Tibial nerve (tissue), 4 donors: Measurements from ENCODE around the gene ITGA3. TPM values are rescaled to one million over a fixed set of nuclear protein-coding genes. Genes with fewer than 3 reads are reported as not detected.

Experiments
- DNase-seq, 2 donors: peaks; one replicate each; pipeline ENCODE4 v3.0.0-alpha.2; 2019; ENCODE audit warnings: low spot score in 2 of 2
- H3K27ac ChIP-seq, 4 donors: fragments of 200-600 bp; sonication (generic) in 3 of 4; one replicate each; pipeline ENCODE4 v1.5.1; 2017 to 2019; ENCODE audit warnings: mild to moderate bottlenecking in 1 of 4
- H3K27me3 ChIP-seq, 2 donors: fragments of 200-600 bp; sonication (generic) in 1 of 2; one replicate each; pipeline versions ENCODE4 v1.5.1 to v1.6.0; 2017 to 2019
- H3K36me3 ChIP-seq, 3 donors: fragments of 200-600 bp; sonication (generic); one replicate each; pipeline ENCODE4 v1.5.1; 2018 to 2019
- H3K4me1 ChIP-seq, 4 donors: fragments of 200-600 bp; sonication (generic) in 3 of 4; one replicate each; pipeline ENCODE4 v1.5.1; 2017 to 2019
- H3K4me3 ChIP-seq, 4 donors: fragments of 200-600 bp; sonication (generic) in 3 of 4; one replicate each; pipeline ENCODE4 v1.5.1; 2017 to 2019; ENCODE audit warnings: mild to moderate bottlenecking in 1 of 4, moderate library complexity in 1 of 4
- H3K9me3 ChIP-seq, 4 donors: fragments of 200-600 bp; sonication (generic) in 3 of 4; one replicate each; pipeline ENCODE4 v1.5.1; 2017 to 2019
- EP300 ChIP-seq, 2 donors: sonication (generic); formaldehyde crosslinking; IDR thresholded peaks; one replicate each; pipeline ENCODE4 v1.6.1; 2017; ENCODE audit warnings: antibody characterized with exemption in 2 of 2, mild to moderate bottlenecking in 1 of 2
- POLR2A ChIP-seq, 2 donors: fragments of 450-650 bp; IDR thresholded peaks; one replicate each; pipeline ENCODE4 v1.6.1; 2017; ENCODE audit warnings: antibody characterized with exemption in 2 of 2, mild to moderate bottlenecking in 2 of 2, moderate library complexity in 2 of 2
- WGBS, 2 donors: methylation state at CpG; one replicate each; pipeline ENCODE4 v1.1.5; 2018; 5-methylcytosine and 5-hydroxymethylcytosine counted together
- total RNA-seq, 4 donors: library from RNA; depleted of rRNA; stranded (reverse); fragments of >200 nt; gene quantifications; one replicate each; pipeline ENCODE4 v1.1.0, GENCODE V29; 2016
- TF ChIP-seq, protein P1 (sequence below), 5 experiments: fragments of 200-600 bp in 3 of 5; fragments of 450-650 bp in 2 of 5; sonication (generic) in 3 of 5; IDR thresholded peaks; one replicate each; pipeline ENCODE4 v1.5.1; 2016 to 2019; ENCODE audit warnings: antibody characterized with exemption in 5 of 5, mild to moderate bottlenecking in 3 of 5, moderate library complexity in 2 of 5

Gene ITGA3
- total RNA-seq, 4 donors from 2014 or later, result 59.2 to 85.7 (median 69.1) TPM

GRCh38 chr17:50051082-50051576 is 4.8 kb upstream of the ITGA3 start:
- no peak overlapping the region for H3K4me3 ChIP-seq
- TF ChIP-seq POLR2A (IDR thresholded peaks at IDR 0.05), result no peak
- TF ChIP-seq, protein P1, sequence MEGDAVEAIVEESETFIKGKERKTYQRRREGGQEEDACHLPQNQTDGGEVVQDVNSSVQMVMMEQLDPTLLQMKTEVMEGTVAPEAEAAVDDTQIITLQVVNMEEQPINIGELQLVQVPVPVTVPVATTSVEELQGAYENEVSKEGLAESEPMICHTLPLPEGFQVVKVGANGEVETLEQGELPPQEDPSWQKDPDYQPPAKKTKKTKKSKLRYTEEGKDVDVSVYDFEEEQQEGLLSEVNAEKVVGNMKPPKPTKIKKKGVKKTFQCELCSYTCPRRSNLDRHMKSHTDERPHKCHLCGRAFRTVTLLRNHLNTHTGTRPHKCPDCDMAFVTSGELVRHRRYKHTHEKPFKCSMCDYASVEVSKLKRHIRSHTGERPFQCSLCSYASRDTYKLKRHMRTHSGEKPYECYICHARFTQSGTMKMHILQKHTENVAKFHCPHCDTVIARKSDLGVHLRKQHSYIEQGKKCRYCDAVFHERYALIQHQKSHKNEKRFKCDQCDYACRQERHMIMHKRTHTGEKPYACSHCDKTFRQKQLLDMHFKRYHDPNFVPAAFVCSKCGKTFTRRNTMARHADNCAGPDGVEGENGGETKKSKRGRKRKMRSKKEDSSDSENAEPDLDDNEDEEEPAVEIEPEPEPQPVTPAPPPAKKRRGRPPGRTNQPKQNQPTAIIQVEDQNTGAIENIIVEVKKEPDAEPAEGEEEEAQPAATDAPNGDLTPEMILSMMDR (IDR thresholded peaks at IDR 0.05), result no peak
- no peaks in the 10 kb centered on the region for H3K36me3 ChIP-seq
- H3K9me3 ChIP-seq, result no peaks in the 10 kb centered on the region
- no peaks in the 10 kb centered on the region for H3K27me3 ChIP-seq
- H3K4me1 ChIP-seq, result peaks cover 0 to 80% (median 23%) of the 10 kb centered on the region in 4 donors
- peak overlapping the region in 2 of 4 donors; percentile 69 to 88 for H3K27ac ChIP-seq
- no peak for DNase-seq
- 60% methylated on average over 4 of the region's 4 CpGs for WGBS, 2 donors

- TF ChIP-seq, protein P1 (IDR thresholded peaks at IDR 0.05), result no peak
- peak in 1 of 2 donors; percentile 80 for TF ChIP-seq EP300 (IDR thresholded peaks at IDR 0.05)
- no peaks in the 10 kb centered on the region for H3K9me3 ChIP-seq
- H3K4me1 ChIP-seq, result peaks cover 0 to 80% (median 23%) of the 10 kb centered on the region in 4 donors
- no peak for DNase-seq
- H3K36me3 ChIP-seq, result no peaks in the 10 kb centered on the region
- 44 to 62% methylated on average over 2 of the region's 2 CpGs for WGBS, 2 donors
- H3K27ac ChIP-seq, result peak overlapping the region in 2 of 4 donors; percentile 69 to 88
- no peaks in the 10 kb centered on the region for H3K27me3 ChIP-seq
- no peak overlapping the region for H3K4me3 ChIP-seq
These were observed 4.3 kb upstream of the ITGA3 start for GRCh38 chr17:50051606-50052005.

GRCh38 chr17:50052241-50052796 is 3.6 kb upstream of the ITGA3 start:
- no peaks in the 10 kb centered on the region for H3K9me3 ChIP-seq
- H3K4me1 ChIP-seq, result peaks cover 0 to 80% (median 22%) of the 10 kb centered on the region in 4 donors
- WGBS, 2 donors, result 83% methylated on average over 6 of the region's 6 CpGs
- H3K27ac ChIP-seq, result peak overlapping the region in 1 of 4 donors; percentile 88
- TF ChIP-seq POLR2A (IDR thresholded peaks at IDR 0.05) (no peak), EP300 (IDR thresholded peaks at IDR 0.05) (no peak)
- TF ChIP-seq, protein P1 (IDR thresholded peaks at IDR 0.05), result no peak
- H3K27me3 ChIP-seq, result no peaks in the 10 kb centered on the region
- no peak for DNase-seq
- H3K4me3 ChIP-seq, result no peak overlapping the region
- H3K36me3 ChIP-seq, result no peaks in the 10 kb centered on the region

DNA sequence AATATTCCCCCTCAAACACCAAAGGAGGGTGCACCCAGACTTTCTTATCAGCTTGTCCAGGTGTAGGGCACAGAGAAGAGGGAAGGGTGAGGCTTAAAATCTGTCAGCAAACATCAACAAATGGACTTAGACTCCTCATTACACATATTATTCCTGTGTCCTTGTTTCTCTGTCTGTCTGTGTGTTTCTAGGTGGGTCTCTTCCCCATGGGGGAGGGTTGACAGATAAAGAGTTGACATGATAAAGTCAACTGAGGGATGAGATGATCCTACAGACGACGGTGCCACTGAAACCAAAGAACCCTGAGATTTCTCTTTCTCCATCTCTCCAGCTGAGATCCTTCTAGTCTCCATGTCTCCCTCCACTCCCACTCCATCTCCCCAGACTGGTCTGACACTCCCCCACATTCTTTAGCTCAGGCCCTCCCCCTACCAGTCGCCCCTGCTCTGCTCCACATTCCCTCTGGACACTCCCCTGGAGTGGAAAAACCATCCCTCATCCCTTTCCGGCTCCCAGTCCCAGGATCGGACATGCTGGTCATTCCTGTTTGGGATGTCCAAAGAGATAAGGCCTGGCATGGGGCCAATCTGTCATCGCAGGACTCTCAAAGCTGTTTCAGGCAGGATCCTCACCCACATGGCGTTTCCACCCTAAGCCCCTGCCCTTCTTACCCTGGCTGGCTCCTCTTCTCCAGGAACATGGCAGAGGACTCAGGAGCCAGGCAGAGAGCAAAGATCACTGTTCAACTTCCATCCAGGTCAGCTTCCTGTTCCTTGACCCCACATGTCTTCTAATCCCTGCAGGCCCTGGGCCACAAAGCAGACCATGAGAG is 2.9 kb upstream of the ITGA3 start:
- H3K27ac ChIP-seq, result peak overlapping the region in 2 of 4 donors; percentile 41 to 53
- no peak for TF ChIP-seq EP300 (IDR thresholded peaks at IDR 0.05)
- TF ChIP-seq, protein P1 (IDR thresholded peaks at IDR 0.05), result no peak
- no peak for TF ChIP-seq POLR2A (IDR thresholded peaks at IDR 0.05)
- 68 to 71% methylated on average over 7 of the region's 7 CpGs for whole genome bisulfite sequencing, 2 donors

DNA sequence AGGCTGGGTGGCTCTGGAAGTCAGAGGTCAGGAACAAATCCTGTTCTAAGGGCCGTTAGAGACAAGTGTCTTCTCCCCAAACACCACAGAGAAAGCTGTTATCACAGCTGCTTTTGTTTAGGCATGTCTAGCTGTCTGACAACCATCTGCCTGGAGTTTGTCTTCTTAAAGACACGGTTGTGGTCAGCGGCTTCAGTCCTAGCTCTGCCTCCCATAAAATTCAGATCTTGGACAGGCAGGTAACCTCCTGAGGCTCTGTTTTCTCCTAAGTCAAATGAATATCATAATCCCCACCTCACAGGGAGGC is 2.3 kb upstream of the ITGA3 start:
- no peak for TF ChIP-seq POLR2A (IDR thresholded peaks at IDR 0.05)
- TF ChIP-seq, protein P1 (IDR thresholded peaks at IDR 0.05), result no peak
- no peak for TF ChIP-seq EP300 (IDR thresholded peaks at IDR 0.05)
- peak overlapping the region in 2 of 4 donors; percentile 41 to 53 for H3K27ac ChIP-seq
- H3K36me3 ChIP-seq, result no peaks in the 10 kb centered on the region
- H3K27me3 ChIP-seq, result no peaks in the 10 kb centered on the region
- peaks cover 0 to 80% (median 23%) of the 10 kb centered on the region in 4 donors for H3K4me1 ChIP-seq
- no peak overlapping the region for H3K4me3 ChIP-seq
- WGBS, 2 donors, result 51 to 60% methylated on average over 3 of the region's 3 CpGs
- H3K9me3 ChIP-seq, result no peaks in the 10 kb centered on the region
- DNase-seq, result no peak

More for the DNA sequence above, 2.9 kb upstream of the ITGA3 start:
- no peaks in the 10 kb centered on the region for H3K36me3 ChIP-seq
- no peaks in the 10 kb centered on the region for H3K27me3 ChIP-seq
- no peak overlapping the region for H3K4me3 ChIP-seq
- no peaks in the 10 kb centered on the region for H3K9me3 ChIP-seq
- DNase-seq, result no peak
- peaks cover 0 to 80% (median 20%) of the 10 kb centered on the region in 4 donors for H3K4me1 ChIP-seq
